ENCODE data around the gene FAM135A.
"Not testable (repeated sequence)": the region's sequence is repeated elsewhere in the genome, so short reads cannot be mapped to it uniquely, and the experiment has no call there.

- not testable (repeated sequence) for TF ChIP-seq CTCF, POLR2A, POLR2AphosphoS5, EP300 (IDR thresholded peaks at IDR 0.05)
Observed at GRCh38 chr6:70453899-70454298, 40.6 kb downstream of the FAM135A start.
